Right atrium auricular region (tissue), 2 donors: ENCODE data around the gene MRPS9. TPM values are rescaled to one million over a fixed set of nuclear protein-coding genes. Genes with fewer than 3 reads are reported as not detected.

ENCODE experiments used
- DNase-seq: peaks from one replicate; pipeline ENCODE4 v3.0.0-alpha.2; 2019; ENCODE audit warnings: low spot score
- H3K27ac ChIP-seq, 2 donors: fragments of 200-600 bp; sonication (generic); 1 replicate in 1 of 2; 2 replicates in 1 of 2; pipeline ENCODE4 v1.5.1; 2016 to 2019
- H3K27me3 ChIP-seq, 2 donors: fragments of 200-600 bp; sonication (generic); one replicate each; pipeline versions ENCODE4 v1.5.1 to v1.6.0; 2017 to 2019
- H3K36me3 ChIP-seq: fragments of 200-600 bp; sonication (generic); one replicate; pipeline ENCODE4 v1.5.1; 2016
- H3K4me1 ChIP-seq, 2 donors: fragments of 200-600 bp; sonication (generic); one replicate each; pipeline versions ENCODE4 v1.5.1 to v1.6.0; 2017 to 2019
- H3K4me3 ChIP-seq, 2 donors: fragments of 200-600 bp; sonication (generic); 1 replicate in 1 of 2; 2 replicates in 1 of 2; pipeline ENCODE4 v1.5.1; 2017 to 2019; ENCODE audit warnings: mild to moderate bottlenecking in 1 of 2, moderate library complexity in 1 of 2
- H3K9me3 ChIP-seq, 2 donors: fragments of 200-600 bp; sonication (generic); one replicate each; pipeline ENCODE4 v1.5.1; 2019
- total RNA-seq, 2 donors: library from RNA; depleted of rRNA; stranded (reverse); fragments of >200 nt; gene quantifications; one replicate each; pipeline ENCODE4 v1.1.0, GENCODE V29; 2016
- TF ChIP-seq, protein P1 (sequence below), 2 donors: fragments of 200-600 bp; sonication (generic); IDR thresholded peaks; one replicate each; pipeline ENCODE4 v1.5.1; 2019; ENCODE audit warnings: antibody characterized with exemption in 2 of 2

MRPS9 gene
- total RNA-seq, 2 donors from 2014 or later: 29.0 to 51.4 TPM

DNA sequence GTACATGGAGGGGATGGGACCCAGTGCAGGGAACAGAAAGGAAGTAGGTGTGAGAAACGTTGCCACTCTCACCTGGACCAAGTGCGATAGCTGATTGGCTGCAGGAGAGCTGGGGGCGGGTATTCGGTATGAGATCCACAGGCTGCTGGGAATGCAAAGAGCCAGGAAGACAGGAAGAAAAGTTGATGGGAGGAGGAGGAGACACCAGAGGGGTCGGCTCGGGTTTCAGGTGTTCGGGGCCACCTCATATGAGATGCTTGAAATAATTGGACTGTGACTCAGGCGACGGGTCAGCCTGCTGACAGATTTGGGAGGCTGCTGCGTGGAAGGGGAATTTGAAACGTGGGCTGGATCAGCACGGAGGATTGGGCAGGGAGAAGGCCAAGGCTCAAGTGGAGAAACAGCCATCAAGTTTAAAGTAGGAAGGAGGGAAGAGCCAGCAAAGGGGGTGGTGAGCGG, 65.1 kb downstream of the MRPS9 start:
- H3K36me3 ChIP-seq: peaks cover 22% of the 10 kb centered on the region
- TF ChIP-seq, protein P1, sequence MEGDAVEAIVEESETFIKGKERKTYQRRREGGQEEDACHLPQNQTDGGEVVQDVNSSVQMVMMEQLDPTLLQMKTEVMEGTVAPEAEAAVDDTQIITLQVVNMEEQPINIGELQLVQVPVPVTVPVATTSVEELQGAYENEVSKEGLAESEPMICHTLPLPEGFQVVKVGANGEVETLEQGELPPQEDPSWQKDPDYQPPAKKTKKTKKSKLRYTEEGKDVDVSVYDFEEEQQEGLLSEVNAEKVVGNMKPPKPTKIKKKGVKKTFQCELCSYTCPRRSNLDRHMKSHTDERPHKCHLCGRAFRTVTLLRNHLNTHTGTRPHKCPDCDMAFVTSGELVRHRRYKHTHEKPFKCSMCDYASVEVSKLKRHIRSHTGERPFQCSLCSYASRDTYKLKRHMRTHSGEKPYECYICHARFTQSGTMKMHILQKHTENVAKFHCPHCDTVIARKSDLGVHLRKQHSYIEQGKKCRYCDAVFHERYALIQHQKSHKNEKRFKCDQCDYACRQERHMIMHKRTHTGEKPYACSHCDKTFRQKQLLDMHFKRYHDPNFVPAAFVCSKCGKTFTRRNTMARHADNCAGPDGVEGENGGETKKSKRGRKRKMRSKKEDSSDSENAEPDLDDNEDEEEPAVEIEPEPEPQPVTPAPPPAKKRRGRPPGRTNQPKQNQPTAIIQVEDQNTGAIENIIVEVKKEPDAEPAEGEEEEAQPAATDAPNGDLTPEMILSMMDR (IDR thresholded peaks at IDR 0.05): no peak
- no peaks in the 10 kb centered on the region for H3K4me1 ChIP-seq
- no peak for DNase-seq
- H3K27me3 ChIP-seq: no peaks in the 10 kb centered on the region
- no peak overlapping the region for H3K4me3 ChIP-seq
- H3K27ac ChIP-seq: no peak overlapping the region
- H3K9me3 ChIP-seq: no peaks in the 10 kb centered on the region

DNA sequence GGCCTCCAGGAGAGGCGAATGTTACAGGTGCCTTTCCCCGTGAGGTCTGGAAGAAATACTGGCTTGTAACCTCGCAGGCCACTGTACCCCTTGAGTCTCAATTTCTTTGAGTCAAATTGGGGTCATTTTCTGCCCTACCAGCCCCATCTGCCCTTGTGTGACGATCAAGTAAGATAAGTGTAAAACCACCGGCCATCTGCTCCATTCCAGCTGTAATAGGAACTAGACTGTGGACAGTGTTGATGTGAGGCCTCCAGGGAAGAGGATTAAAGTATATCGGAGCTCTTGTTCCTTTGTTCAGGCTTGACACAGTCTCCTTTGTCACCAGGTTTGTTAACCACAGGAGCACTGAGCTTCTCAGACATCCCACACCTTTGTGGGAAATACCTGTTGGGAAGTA, 65.6 kb downstream of the MRPS9 start:
- no peaks in the 10 kb centered on the region for H3K9me3 ChIP-seq
- no peak overlapping the region for H3K27ac ChIP-seq
- H3K36me3 ChIP-seq: peaks cover 22% of the 10 kb centered on the region
- H3K4me3 ChIP-seq: no peak overlapping the region
- DNase-seq: no peak
- no peaks in the 10 kb centered on the region for H3K27me3 ChIP-seq
- TF ChIP-seq, protein P1 (IDR thresholded peaks at IDR 0.05): no peak
- no peaks in the 10 kb centered on the region for H3K4me1 ChIP-seq

DNA sequence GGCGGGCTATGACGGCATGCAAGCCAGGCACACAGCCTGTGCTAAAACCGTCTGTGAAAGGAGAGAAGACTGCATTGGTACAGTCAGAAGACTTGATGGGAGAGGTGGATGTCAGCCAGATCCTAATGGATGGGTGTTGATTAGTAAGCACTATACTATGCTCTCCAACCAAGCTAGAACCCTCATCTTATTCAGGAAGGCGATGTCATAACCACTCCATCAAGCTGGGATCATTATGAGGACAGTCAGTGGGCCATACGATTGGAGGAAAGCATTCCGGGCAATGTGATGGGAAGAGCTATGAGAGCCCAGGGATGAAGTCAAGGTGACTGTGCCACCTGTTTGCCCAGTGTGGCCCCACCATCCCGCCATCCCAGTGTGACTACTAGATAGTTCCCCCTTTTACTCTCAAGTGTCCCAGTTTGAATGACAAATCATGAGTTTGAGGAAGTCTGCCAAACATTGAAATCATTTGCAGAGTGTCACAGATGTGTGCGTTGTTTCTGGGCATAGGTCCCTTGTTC, 66.4 kb downstream of the MRPS9 start:
- H3K27me3 ChIP-seq: no peaks in the 10 kb centered on the region
- H3K4me3 ChIP-seq: no peak overlapping the region
- no peak for DNase-seq
- H3K4me1 ChIP-seq: no peaks in the 10 kb centered on the region
- no peaks in the 10 kb centered on the region for H3K9me3 ChIP-seq
- H3K27ac ChIP-seq: no peak overlapping the region
- TF ChIP-seq, protein P1 (IDR thresholded peaks at IDR 0.05): no peak
- peaks cover 17% of the 10 kb centered on the region for H3K36me3 ChIP-seq

DNA sequence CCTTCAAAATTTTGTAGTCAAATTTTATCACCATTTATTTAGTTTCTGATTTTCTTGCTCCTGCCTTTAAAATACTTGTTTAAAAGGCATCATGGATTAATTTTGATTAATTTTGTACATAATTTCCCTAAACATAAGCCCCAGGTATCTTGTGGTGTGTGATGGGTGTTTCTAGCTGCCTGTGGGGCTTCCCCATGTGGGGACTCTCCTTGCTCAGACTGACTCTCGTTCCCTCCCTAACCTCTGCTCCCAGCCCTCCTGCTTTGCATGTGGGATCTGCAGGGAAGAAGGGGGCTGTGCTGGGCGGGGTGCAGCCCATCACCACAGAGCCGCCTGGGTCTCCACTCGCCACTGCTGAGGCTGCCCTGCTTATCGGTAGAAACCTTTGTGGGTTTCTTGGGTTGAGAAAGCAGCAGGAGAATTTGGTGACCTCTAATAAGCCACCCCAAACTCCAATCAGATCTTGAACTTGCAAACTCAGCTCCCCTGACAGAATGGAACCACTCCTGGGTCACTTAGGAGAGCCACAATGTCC, 72.5 kb downstream of the MRPS9 start:
- H3K4me1 ChIP-seq: no peaks in the 10 kb centered on the region
- no peak for DNase-seq
- H3K27me3 ChIP-seq: no peaks in the 10 kb centered on the region
- no peaks in the 10 kb centered on the region for H3K9me3 ChIP-seq
- H3K4me3 ChIP-seq: no peak overlapping the region
- TF ChIP-seq, protein P1 (IDR thresholded peaks at IDR 0.05): no peak
- H3K27ac ChIP-seq: no peak overlapping the region
- H3K36me3 ChIP-seq: no peaks in the 10 kb centered on the region

DNA sequence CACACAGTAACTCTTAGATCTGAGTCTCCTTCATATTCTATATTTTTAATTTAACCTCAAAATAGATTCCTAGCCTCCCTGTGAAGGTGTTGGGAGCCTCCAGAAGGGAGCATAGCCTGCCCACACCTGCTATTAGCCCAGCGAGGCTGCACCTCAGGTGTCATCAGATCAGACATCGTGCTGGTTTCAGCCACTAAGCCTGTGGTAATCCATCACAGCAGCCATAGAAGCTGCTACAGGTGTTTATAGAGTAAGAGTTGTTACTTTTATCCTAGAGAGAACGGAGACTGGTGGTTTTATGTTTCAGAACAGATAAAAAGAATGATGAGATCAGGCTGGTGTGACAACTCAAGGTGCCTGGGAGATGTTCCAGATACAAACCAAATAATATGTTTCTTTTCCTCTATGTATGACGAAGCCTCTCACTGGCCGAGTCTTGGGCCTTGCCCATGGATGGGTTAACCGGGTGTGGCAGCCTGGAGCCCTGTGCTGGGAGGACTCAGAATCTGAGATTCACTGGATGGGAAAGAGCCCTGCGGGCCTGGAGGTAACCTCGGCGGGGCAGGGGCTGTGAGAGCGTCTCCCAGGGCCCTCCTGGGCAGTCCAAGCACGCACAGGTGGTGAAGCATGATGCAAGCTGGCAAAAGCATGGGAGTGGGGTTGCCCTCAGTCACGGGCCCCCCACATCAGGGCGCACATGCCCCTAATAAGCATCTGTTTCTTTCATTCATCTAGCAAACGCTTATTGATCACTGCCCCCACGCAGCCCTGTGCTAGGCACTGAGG, 73.7 kb downstream of the MRPS9 start:
- Histone ChIP-seq H3K27me3 (no peaks in the 10 kb centered on the region), H3K27ac (no peak overlapping the region), H3K4me3 (no peak overlapping the region), H3K36me3 (no peaks in the 10 kb centered on the region), H3K4me1 (no peaks in the 10 kb centered on the region), H3K9me3 (no peaks in the 10 kb centered on the region)
- TF ChIP-seq, protein P1 (IDR thresholded peaks at IDR 0.05): no peak
- no peak for DNase-seq
